H9 (cell line): ENCODE data around the gene TSPAN18. TPM values are rescaled to one million over a fixed set of nuclear protein-coding genes. Genes with fewer than 3 reads are reported as not detected.

Experiments
- DNase-seq: peaks from one replicate; pipeline ENCODE4 v3.0.0-alpha.2; 2017
- H2AFZ ChIP-seq: one replicate; pipeline ENCODE4 v1.6.1; 2013; ENCODE audit warnings: mild to moderate bottlenecking, low read length, control low read depth, moderate library complexity
- H2AK5ac ChIP-seq: 2 replicates; pipeline ENCODE4 v1.6.1; 2013; ENCODE audit warnings: low read length, control low read depth, mixed read lengths; ENCODE audit not compliant: insufficient read length
- H2BK120ac ChIP-seq: one replicate; pipeline ENCODE4 v1.6.1; 2013; ENCODE audit warnings: low read depth, mild to moderate bottlenecking, low read length, control low read depth, inconsistent platforms; ENCODE audit not compliant: poor library complexity, severe bottlenecking
- H2BK12ac ChIP-seq: 2 replicates; pipeline ENCODE4 v1.6.1; 2013; ENCODE audit warnings: low read length, control low read depth, mixed read lengths, low read depth; ENCODE audit not compliant: insufficient read length
- H2BK15ac ChIP-seq: 2 replicates; pipeline ENCODE4 v1.6.1; 2013; ENCODE audit warnings: low read depth, low read length, control low read depth
- H2BK20ac ChIP-seq: one replicate; pipeline ENCODE4 v1.6.1; 2013; ENCODE audit warnings: low read depth, mild to moderate bottlenecking, low read length, control low read depth, inconsistent platforms; ENCODE audit not compliant: poor library complexity, severe bottlenecking
- H2BK5ac ChIP-seq: 2 replicates; pipeline ENCODE4 v1.6.1; 2013; ENCODE audit warnings: low read length, control low read depth, mixed read lengths; ENCODE audit not compliant: insufficient read length
- H3K14ac ChIP-seq: 2 replicates; pipeline ENCODE4 v1.6.1; 2013; ENCODE audit warnings: low read length, control low read depth; ENCODE audit not compliant: insufficient read depth
- H3K18ac ChIP-seq: 2 replicates; pipeline ENCODE4 v1.6.1; 2013; ENCODE audit warnings: low read depth, mild to moderate bottlenecking, mixed read lengths, low read length, control low read depth; ENCODE audit not compliant: insufficient read length
- H3K23ac ChIP-seq: 2 replicates; pipeline ENCODE4 v1.6.1; 2013; ENCODE audit warnings: low read length, control low read depth, mixed read lengths, low read depth; ENCODE audit not compliant: insufficient read length
- H3K23me2 ChIP-seq: 2 replicates; pipeline ENCODE4 v1.6.1; 2013; ENCODE audit warnings: low read depth, mild to moderate bottlenecking, mixed read lengths, low read length, control low read depth; ENCODE audit not compliant: insufficient read length, poor library complexity, severe bottlenecking
- H3K27ac ChIP-seq: 2 replicates; pipeline ENCODE4 v1.5.1; 2013; ENCODE audit warnings: low read length, control low read depth, mixed read lengths, low read depth; ENCODE audit not compliant: insufficient read length
- H3K27me3 ChIP-seq: 2 replicates; pipeline ENCODE4 v1.6.1; 2013; ENCODE audit warnings: low read length, control low read depth, inconsistent platforms; ENCODE audit not compliant: insufficient read depth
- H3K4ac ChIP-seq: 2 replicates; pipeline ENCODE4 v1.6.1; 2013; ENCODE audit warnings: low read depth, mild to moderate bottlenecking, control low read depth, inconsistent platforms, low read length, moderate library complexity
- H3K4me1 ChIP-seq: 2 replicates; pipeline ENCODE4 v1.6.1; 2013; ENCODE audit warnings: low read length, control low read depth, inconsistent platforms; ENCODE audit not compliant: insufficient read depth
- H3K4me2 ChIP-seq: 2 replicates; pipeline ENCODE4 v1.6.1; 2013; ENCODE audit warnings: low read length, control low read depth, mixed read lengths; ENCODE audit not compliant: insufficient read length, insufficient read depth
- H3K56ac ChIP-seq: 2 replicates; pipeline ENCODE4 v1.6.1; 2013; ENCODE audit warnings: low read depth, mild to moderate bottlenecking, mixed read lengths, low read length, control low read depth; ENCODE audit not compliant: insufficient read length
- H3K79me1 ChIP-seq: 2 replicates; pipeline ENCODE4 v1.6.1; 2013; ENCODE audit warnings: low read depth, mild to moderate bottlenecking, moderate library complexity, low read length, control low read depth, inconsistent platforms; ENCODE audit not compliant: insufficient read depth, poor library complexity, severe bottlenecking
- H3K79me2 ChIP-seq: 2 replicates; pipeline ENCODE4 v1.6.1; 2013; ENCODE audit warnings: low read length, control low read depth, inconsistent platforms; ENCODE audit not compliant: insufficient read depth
- H3K9ac ChIP-seq: 2 replicates; pipeline ENCODE4 v1.6.1; 2013; ENCODE audit warnings: low read length, control low read depth, mixed read lengths; ENCODE audit not compliant: insufficient read length; ENCODE audit errors: extremely low read depth
- H3K9me3 ChIP-seq: one replicate; pipeline ENCODE4 v1.6.1; 2013; ENCODE audit warnings: low read depth, low read length, inconsistent platforms; ENCODE audit not compliant: control insufficient read depth
- H3T11ph ChIP-seq: one replicate; pipeline ENCODE4 v1.6.1; 2013; ENCODE audit warnings: mild to moderate bottlenecking, low read length, control low read depth, inconsistent platforms
- H4K20me1 ChIP-seq: one replicate; pipeline ENCODE4 v1.6.1; 2013; ENCODE audit not compliant: control insufficient read depth, insufficient read length, insufficient read depth
- H4K5ac ChIP-seq: 2 replicates; pipeline ENCODE4 v1.6.1; 2013; ENCODE audit warnings: low read depth, mild to moderate bottlenecking, mixed read lengths, low read length, control low read depth; ENCODE audit not compliant: insufficient read length
- H4K8ac ChIP-seq: replicated peaks from 2 replicates; pipeline ENCODE4 v1.6.1; 2013; ENCODE audit warnings: low read length, control low read depth, mixed read lengths, low read depth; ENCODE audit not compliant: insufficient read length
- H4K91ac ChIP-seq: 2 replicates; pipeline ENCODE4 v1.6.1; 2013; ENCODE audit warnings: low read depth, mild to moderate bottlenecking, moderate library complexity, mixed read lengths, low read length, control low read depth; ENCODE audit not compliant: insufficient read length
- H3K27ac Mint-ChIP-seq, 3 experiments: 2 replicates in 2 of 3; 3 replicates in 1 of 3; pipeline ENCODE4 v1.8.0; 2020 to 2021; ENCODE audit warnings: mixed read lengths in 3 of 3, mild to moderate bottlenecking in 1 of 3, moderate library complexity in 1 of 3
- H3K27me3 Mint-ChIP-seq: 2 replicates; pipeline ENCODE4 v1.8.0; 2021; ENCODE audit warnings: low read depth, mild to moderate bottlenecking, moderate library complexity, mixed read lengths
- H3K36me3 Mint-ChIP-seq, 3 experiments: 2 replicates in 2 of 3; 3 replicates in 1 of 3; pipeline ENCODE4 v1.8.0; 2020 to 2021; ENCODE audit warnings: low read depth in 3 of 3, mixed read lengths in 3 of 3; ENCODE audit not compliant: insufficient read depth in 1 of 3
- H3K4me1 Mint-ChIP-seq, 2 experiments: 2 replicates each; pipeline ENCODE4 v1.8.0; 2020; ENCODE audit warnings: mixed read lengths in 2 of 2
- H3K4me3 Mint-ChIP-seq, 2 experiments: 2 replicates in 1 of 2; 3 replicates in 1 of 2; pipeline ENCODE4 v1.8.0; 2020 to 2021; ENCODE audit warnings: mild to moderate bottlenecking in 2 of 2, mixed read lengths in 2 of 2, moderate library complexity in 1 of 2
- H3K9me3 Mint-ChIP-seq, 2 experiments: 2 replicates in 1 of 2; 3 replicates in 1 of 2; pipeline ENCODE4 v1.8.0; 2020; ENCODE audit warnings: mild to moderate bottlenecking in 2 of 2, mixed read lengths in 2 of 2, moderate library complexity in 1 of 2
- WGBS: extraction: QIAGEN DNeasy Blood & Tissue Kit; methylation state at CpG from one replicate; pipeline ENCODE4 v1.1.7; 2013; ENCODE audit warnings: missing lambda C conversion rate, low lambda C conversion rate, mixed read lengths; ENCODE audit not compliant: insufficient read length; ENCODE audit errors: extremely low coverage; 5-methylcytosine and 5-hydroxymethylcytosine counted together
- total RNA-seq: library from RNA; stranded (reverse); gene quantifications from 2 replicates; pipeline ENCODE4 v1.2.1, GENCODE V29; 2021
- TF ChIP-seq, protein P1 (sequence below): fragments of 200-600 bp; sonication (generic); conservative IDR thresholded peaks from 3 replicates; pipeline ENCODE4 v1.8.0; 2021; ENCODE audit warnings: antibody characterized with exemption, mild to moderate bottlenecking

The TSPAN18 gene
- total RNA-seq, 1 experiment from 2014 or later: 25.3 TPM

DNA sequence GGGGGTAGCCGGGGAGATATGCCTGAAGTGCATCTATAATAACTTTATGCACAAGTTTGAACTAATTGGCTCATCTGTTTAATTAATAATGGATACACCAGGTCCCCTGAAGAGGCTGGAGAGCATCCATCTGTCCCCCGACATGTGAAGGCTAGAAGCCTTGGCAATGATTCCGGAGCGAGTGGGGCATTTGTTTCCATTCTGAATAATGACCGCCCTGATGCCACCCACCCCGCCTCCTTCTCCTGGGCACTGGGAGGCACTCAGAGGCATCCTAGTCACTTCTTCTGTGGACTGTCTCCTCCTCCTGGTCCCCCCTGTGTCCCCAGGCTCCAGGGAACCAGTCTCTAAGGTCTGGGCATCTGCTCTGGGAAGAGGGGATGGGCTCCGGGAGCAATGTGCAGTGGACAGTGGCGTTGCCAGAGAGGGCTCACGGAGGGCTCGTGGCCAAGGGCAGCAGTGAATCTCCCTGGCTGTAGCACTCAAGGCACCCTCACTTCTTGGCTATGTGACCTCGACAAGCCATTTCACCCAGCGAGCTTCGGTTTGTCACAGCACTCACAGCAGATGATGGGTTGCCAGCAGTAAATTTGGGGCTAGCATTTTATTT, 64.7 kb downstream of the TSPAN18 start:
- no peak overlapping the region for H2AK5ac ChIP-seq
- H2AFZ ChIP-seq: no peak overlapping the region
- no peak overlapping the region for H3K14ac ChIP-seq
- H3K23me2 ChIP-seq: no peaks in the 10 kb centered on the region
- no peak overlapping the region for H3K27ac ChIP-seq
- H3K79me2 ChIP-seq: no peaks in the 10 kb centered on the region
- H3T11ph ChIP-seq: no peak overlapping the region
- H2BK15ac ChIP-seq: no peak overlapping the region
- Mint-ChIP-seq H3K4me1 (peaks cover 41 to 57% of the 10 kb centered on the region in 2 experiments), H3K36me3 (no peaks in the 10 kb centered on the region; a peak in 1 of 7 replicates), H3K9me3 (peaks cover 0 to 5% of the 10 kb centered on the region in 2 experiments; a peak in 1 of 5 replicates), H3K27ac (no peak overlapping the region; a peak in 1 of 7 replicates), H3K27me3 (peaks cover 1% of the 10 kb centered on the region; the same call in 1 of the 2 replicates), H3K4me3 (no peak overlapping the region)
- no peak overlapping the region for H2BK20ac ChIP-seq
- no peaks in the 10 kb centered on the region for H3K79me1 ChIP-seq
- H2BK120ac ChIP-seq: no peak overlapping the region
- no CpG with 5 or more reads among the region's 13 CpGs for WGBS
- no peak overlapping the region for H3K4ac ChIP-seq
- TF ChIP-seq, protein P1, sequence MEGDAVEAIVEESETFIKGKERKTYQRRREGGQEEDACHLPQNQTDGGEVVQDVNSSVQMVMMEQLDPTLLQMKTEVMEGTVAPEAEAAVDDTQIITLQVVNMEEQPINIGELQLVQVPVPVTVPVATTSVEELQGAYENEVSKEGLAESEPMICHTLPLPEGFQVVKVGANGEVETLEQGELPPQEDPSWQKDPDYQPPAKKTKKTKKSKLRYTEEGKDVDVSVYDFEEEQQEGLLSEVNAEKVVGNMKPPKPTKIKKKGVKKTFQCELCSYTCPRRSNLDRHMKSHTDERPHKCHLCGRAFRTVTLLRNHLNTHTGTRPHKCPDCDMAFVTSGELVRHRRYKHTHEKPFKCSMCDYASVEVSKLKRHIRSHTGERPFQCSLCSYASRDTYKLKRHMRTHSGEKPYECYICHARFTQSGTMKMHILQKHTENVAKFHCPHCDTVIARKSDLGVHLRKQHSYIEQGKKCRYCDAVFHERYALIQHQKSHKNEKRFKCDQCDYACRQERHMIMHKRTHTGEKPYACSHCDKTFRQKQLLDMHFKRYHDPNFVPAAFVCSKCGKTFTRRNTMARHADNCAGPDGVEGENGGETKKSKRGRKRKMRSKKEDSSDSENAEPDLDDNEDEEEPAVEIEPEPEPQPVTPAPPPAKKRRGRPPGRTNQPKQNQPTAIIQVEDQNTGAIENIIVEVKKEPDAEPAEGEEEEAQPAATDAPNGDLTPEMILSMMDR: no peak
- no peak overlapping the region for H2BK12ac ChIP-seq
- H4K8ac ChIP-seq: no peak overlapping the region
- no peak overlapping the region for H2BK5ac ChIP-seq
- H3K9me3 ChIP-seq: no peaks in the 10 kb centered on the region
- no peak overlapping the region for H3K9ac ChIP-seq
- no peaks in the 10 kb centered on the region for H3K27me3 ChIP-seq
- H4K5ac ChIP-seq: no peak overlapping the region
- no peak overlapping the region for H3K56ac ChIP-seq
- H3K23ac ChIP-seq: no peak overlapping the region
- no peak overlapping the region for H4K91ac ChIP-seq
- no peak overlapping the region for H3K18ac ChIP-seq
- no peak for DNase-seq
- H3K4me2 ChIP-seq: no peak overlapping the region
- no peaks in the 10 kb centered on the region for H4K20me1 ChIP-seq
- H3K4me1 ChIP-seq: peaks cover 3% of the 10 kb centered on the region; the same call in 1 of the 2 replicates
